ENCODE measurements around the gene SART3.
"Not testable (repeated sequence)": the region's sequence is repeated elsewhere in the genome, so short reads cannot be mapped to it uniquely, and the experiment has no call there.

DNA sequence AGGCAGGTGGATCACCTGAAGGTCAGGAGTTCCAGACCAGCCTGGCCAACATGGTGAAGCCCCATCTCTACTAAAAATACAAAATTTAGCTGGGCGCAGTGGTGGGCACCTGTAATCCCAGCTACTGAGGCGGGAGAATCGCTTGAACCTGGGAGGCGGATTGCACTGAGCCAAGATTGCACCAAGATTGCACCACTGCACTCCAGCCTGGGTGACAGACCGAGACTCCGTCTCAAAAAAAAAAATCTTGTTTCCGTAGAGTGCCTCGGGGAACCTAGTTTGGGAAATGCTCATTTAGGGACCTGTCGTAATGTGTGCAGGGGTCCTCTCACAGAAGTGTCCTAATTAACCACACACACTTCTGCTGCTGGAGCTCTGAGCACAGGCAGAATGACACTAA, 29.5 kb upstream of the SART3 start:
- TF ChIP-seq POLR2A, EP300, CTCF, POLR2AphosphoS5 (IDR thresholded peaks at IDR 0.05): not testable (repeated sequence)
